Amniotic stem cell (primary cell): ENCODE data around the gene KIAA0930.
"Not testable (repeated sequence)": the region's sequence is repeated elsewhere in the genome, so short reads cannot be mapped to it uniquely, and the experiment has no call there.

Experiments
- DNase-seq: peaks from one replicate; lab custom pipeline; 2025; lab: John Stamatoyannopoulos, UW

KIAA0930 gene

DNA sequence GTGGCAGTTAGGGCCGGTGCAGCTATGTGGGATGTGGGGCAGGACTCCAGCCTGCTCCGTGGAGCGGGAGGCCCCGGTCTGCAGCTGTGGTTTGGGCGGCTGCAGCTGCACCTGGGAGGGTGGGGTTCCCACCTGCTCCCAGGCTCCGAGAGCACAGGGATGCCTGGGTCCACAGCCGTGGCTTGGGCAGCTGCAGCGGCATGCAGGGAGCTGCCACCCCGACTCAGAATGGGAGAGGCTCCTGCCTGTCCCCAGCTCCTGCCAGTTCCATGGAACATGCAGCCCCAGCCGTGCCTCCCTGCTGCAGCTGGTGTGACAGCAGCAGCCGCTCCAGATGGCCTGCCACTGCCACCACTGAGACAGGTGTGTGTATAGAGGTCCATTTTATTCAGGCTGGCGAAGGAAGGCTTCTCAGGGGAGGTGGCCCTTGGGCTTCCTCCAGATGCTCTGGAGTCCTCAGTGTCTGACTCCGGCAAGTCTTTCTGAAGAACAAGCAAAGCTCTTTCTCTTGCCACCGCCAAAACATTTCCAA lies 22.3 kb upstream of the KIAA0930 start:
- no peak for DNase-seq

DNA sequence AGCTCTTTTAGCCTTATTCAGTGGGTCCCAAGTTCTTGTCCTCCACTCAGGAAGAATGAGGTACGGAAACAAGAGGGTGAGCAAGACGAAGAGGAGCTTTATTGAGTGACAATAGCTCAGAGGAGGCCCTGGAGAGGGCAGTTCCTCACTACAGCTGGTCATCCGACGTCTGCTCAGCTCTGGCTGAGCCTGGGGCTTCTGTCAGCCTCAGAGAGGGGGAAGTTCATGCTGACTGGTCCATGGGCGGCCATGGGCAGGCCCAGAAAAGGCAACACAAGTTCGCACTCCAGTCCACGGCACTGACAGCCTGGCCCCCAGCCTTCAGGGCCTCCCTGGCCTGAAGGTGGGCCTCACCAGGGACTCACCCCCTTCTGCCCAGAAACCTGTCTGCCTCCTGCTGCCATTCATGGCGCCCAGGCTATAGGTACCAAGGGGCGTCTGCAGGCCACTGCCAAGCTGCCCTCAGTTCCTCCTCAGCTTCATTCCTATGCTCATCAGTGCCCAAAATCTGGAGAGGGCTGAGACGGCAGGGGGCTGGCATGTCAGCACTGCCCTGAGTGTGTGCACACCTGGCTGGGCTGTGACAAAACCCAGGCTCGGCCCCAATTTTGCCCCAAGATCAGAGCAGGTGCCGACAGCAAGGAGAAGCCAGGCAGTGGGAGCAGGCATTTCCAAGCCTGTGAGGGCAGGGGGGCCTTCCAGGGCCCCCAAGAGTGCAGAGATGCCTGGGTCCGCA lies 21.7 kb upstream of the KIAA0930 start:
- no peak for DNase-seq

DNA sequence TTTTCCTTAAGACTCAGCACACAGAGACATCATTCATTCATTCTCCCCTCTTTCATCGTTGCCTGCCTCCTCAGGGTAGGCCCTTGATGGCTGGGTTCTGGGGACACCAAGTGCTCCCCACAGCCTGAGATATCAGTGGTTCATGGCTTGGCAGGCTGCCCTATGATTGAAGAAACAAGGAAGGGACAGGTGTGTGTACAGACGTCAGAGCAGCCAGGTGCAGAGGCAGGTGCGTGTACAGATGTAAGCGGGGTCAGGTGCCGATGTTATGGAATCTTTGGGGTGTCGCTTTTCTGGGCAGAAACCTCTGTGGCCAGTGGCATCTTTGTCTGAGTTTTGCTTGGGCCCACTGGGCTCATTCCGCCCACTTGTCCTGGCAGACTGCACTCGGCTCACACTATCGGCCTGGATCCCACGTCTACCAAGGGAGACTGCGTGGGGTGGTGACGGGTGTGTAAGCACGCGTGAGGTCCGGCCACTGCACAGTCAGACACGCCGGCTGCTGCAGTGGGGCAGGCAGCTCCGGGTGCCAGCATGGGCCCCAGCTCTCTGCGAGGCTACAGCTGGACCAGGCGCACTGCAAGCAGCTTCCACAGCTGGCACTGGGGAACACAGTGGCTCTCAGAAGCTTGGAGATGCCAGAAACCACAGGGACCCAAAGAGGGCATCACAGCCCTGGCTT lies 20.9 kb upstream of the KIAA0930 start:
- no peak for DNase-seq

DNA sequence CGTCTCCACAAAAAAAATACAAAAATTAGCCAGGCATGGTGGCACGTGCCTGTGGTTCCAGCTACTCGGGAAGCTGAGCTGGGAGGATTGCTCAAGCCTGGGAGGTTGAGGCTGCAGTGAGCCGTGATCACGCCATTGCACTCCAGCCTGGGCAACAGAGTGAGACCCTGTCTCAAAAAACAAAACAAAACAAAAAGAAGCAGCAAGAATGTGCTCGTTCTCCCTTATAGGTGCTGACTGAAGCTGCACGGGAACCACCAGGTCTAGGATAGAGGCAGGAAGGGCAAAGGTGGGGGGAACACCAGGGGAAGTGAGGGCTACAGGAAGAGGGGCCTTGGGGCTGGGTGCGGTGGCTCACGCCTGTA lies 19.7 kb upstream of the KIAA0930 start:
- DNase-seq = not testable (repeated sequence)

DNA sequence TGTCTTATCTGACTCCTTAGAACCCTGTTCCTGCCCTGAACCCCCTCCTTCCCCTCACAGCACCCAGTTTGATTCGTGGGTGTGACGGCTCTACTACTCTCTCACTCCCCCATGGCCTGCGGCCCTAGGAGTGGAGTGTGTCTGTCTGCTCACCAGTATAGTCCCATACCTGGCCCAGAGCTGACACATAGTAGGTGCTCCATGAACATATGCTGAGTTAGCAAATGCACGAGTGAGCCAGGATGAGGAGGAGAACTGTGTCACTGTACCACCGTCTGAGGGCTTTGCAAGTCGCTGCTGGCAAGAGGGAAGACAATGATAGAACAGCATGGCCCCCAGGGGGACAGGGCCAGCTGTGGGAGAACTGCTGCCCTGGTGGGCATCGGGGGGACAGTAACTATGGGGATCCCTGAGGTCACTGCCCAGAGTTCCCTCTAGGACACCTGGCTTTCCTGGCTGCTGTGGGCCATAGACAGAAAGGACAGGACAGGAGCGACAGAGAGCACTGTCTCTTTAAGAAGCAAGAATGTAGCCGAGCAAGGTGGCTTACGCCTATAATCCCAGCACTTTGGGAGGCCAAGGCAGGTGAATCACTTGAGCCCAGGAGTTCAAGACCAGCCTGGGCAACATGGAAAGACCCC lies 19.2 kb upstream of the KIAA0930 start:
- no peak for DNase-seq

DNA sequence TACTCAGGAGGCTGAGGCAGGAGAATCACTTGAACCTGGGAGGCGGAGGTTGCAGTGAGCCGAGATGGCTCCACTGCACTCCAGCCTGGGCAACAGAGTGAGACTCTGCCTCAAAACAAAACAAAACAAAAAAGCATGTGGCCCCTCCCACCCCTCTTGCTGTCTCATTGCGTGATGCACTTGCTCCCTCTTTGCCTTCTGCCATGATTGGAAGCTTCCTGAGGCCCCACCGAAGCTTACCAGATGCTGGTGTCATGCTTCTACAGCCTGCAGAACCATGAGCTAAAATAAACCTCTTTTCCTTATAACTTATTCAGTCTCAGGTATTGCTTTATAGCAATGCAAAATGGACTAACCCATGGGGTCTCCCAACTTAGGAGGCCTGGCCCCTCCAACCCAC lies 17.2 kb upstream of the KIAA0930 start:
- DNase-seq = not testable (repeated sequence)

DNA sequence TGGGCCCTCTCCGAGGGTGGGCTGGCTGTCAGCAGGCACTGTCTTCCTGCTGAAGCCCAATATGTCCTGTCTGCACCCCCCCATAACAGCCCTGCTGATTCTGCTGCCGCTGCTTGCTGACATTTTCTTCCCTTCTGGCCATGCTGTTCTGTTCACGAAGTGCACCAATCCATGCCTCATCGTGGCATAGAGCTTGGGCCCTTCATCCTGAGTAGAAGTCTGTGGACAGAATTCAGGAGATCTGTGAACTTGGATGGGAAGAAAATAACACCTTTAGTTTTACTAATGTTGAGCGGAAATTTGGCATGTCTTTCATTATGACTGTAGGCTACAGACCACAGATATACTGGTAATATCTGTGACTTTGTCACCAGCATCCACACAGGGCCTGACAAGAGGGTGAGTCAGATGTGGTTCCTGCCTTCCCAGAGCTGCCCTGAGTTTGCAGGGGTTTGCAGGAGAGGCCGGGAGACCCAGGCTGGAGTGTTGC lies 14.1 kb upstream of the KIAA0930 start:
- DNase-seq = no peak

DNA sequence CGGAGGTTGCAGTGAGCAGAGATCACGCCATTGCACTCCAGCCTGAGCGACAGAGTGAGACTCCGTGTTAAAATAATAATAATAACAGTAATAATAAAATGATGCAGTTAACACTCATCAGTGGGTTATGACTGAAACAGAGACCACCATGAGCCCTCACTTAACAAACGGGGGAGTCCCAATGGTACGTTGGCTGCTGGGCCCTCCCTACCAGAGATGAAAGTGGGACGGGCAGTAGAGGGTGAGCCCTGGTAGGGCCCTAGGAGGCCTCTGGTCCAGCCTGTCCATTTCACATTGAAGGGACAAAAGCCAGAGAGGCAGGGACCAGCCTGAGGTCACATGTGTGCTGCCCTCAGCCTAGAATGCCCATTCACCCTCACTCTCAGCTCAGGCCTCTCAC lies 13.7 kb upstream of the KIAA0930 start:
- DNase-seq = no peak

DNA sequence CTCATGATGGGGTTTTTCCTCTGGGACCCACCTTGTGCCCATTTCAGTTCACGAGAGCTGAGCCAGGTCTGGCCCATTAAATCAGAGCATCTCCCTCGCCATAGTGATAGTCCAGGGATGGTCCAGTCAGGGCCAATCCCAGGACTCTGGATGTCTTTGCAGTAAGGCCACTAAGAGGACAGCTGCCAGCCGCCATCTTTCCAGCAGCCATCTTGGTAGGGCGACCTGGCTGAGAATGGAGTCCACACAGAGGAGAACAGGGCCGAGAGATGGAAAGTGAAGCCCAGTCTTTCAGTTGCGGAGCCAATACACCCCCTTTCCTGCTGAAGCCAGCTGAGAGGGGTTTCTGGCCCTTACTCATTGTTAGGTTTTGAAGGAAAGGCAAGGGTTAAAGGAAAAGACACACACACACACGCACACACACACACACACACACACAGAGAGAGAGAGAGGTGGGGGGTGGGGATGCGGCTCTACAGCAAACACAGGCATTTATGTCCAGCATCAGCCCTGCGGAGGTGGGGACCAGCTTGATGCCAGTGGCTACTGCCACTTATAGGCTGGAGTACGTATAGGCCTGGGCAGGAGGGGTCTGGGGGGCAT lies 12.4 kb upstream of the KIAA0930 start:
- no peak for DNase-seq

DNA sequence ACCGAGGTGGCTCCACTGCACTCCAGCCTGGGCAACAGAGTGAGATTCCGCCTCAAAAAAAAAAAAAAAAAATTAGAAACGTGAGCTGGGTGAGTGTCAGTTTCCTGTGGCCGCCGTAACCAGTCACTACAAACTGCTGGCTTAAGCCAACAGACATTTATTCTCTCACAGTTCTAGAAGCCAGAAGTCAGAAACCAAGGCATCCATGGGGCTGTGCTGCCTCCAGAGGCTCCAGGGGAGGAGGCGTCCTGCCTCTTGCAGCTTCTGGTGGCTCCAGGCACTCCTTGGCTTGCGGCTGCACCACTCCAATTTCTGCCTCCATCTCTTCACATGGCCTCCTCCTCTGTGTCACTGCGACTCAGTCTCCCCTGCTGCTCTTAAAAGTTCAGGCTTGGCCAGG lies 11.1 kb upstream of the KIAA0930 start:
- DNase-seq = no peak

DNA sequence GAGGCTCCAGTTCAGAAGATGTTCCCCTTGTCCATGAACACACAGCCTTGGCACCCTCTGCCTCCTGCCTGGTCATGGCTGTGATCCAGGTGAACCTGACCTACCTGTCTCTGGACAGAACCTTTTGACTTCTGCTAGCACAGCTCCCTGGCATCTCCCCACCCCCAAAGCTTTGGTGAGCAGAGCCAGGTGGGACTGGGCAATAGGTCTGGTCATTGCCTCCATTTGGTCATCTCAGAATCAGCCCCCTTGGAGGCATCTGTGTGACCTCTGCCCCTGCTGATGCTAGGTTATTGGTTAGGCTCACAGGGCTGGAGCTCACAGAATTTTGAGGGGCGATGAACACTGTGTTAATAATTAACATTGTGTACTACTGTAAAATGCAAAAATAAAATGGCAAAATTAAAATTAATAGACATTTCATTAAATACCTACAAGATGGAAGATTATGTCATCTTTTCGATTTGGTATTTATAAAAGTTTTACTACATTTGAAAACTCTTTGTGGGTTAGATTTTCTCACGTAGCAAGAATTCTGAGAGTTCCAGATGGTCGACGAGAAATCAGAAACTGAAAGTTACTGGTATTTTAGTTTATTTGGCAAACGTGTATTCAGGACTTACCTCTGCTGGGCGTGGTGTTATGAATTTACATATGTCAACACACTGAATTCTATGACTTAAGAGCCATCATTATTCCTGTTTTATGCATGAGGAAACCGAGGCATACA lies 8.3 kb upstream of the KIAA0930 start:
- no peak for DNase-seq

DNA sequence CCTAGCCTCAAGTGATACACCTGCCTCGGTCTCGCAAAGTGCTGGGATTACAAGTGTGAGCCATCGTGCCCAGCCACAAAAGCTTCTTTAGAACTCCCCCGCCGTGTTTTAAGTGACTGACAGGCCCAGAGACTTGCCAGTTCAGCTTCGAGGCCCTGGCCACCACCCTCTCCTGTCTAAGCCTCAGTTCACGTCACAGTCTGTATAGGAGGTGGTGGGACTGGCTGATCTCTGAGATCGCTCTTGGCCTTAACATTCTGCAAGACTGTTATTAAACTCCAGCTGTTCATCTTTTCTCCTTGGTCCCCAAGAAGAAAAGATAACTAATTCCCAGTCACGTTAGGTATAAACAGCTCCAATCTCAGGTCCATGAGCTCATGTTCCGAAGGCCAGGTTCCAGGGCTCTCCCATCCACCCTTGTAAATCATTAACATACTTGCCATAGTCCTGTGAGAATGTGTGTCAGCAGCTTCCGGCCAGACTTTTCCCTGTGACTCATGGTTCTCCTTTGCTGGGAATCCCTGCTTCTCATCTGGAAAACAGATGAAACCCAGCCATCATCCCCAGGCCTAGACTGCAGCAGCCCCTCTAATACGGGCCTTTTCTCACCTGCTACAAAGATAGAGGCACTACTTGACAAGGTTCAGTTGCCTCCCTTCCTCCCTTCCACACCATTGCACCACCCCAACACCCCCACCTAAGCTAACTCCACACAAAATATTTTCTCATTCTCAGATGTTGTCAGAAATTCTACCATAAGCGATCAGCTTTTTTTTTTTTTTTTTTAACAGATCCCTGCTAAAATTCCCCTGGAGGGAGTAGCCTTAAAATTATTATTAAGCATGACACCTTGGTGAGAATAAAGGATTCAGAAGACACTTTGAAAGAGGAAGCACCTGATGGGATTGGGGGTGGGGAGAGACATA lies 5.6 kb upstream of the KIAA0930 start:
- peak; percentile 82 for DNase-seq

DNA sequence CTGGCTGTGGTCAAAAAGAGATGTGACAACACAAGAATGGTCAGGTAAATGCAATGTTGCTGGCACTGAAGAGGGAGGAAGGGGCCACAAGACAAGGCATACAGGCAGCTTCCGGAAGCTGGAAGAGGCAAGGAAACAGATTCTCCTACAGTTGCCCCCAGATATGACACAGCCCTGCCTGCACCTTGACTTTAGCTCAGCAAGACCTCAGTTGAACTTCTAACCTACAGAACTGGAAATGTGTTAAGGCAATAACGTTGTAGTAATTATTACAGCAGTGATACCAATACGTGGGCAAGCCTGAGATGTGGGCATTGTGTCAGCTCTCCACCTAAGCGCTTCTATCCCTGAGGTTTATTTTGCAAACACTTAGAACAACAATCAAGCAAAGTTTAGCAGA lies 4.2 kb upstream of the KIAA0930 start:
- DNase-seq = no peak

DNA sequence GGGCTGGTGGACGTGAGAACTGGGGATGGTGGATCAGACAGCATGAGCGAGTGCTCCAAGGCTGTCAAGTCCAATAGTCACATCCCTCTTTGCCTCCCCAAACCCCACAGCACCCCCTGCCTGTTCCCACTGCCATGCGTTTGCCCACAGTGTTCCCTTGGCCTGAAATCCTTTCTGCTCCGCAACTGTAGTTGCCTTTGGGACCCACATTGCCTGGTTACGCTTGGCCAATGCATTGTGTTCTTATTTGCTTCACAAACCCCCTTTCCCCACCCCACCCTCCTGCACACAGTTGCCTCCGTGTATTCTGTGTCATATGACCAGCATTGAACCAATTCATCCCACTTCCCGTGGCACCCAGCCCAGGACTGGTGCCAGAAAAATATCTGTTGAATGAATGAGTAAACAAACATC lies 2.1 kb upstream of the KIAA0930 start:
- DNase-seq = no peak

DNA sequence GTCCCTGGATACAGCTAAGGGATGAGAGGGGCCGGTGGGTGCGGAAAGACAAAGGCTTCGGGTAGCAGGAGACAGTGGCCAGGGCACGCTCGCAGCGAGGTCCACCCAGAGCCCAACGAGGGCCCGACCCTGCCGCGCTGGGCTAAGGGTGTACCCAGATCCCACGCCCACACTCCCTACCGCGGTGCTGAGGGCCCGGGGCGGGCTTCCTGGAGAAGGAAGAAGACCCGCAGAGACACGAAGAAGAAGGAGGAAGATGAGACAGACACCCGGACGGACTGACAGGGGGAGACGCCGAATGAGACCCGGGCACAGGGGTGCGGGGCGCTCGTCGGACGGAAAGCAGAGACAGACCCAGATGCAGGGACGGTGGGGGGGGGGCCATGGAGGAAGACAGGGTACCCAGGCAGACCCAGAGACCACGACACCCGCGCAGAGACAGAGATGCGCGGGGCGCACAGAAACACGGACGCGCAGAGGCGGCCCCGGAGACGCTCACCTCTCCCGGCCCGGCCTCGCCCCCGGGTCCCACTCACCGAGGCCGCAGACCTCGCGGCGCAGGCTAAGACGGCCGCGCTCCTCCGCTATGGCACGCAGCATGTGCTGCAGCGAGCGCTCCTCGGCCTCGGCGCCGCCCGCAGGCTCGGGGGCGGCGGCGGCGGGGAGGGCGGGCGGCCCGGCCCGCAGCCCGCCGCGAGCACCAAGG lies 437 bp downstream of the KIAA0930 start:
- DNase-seq = no peak

DNA sequence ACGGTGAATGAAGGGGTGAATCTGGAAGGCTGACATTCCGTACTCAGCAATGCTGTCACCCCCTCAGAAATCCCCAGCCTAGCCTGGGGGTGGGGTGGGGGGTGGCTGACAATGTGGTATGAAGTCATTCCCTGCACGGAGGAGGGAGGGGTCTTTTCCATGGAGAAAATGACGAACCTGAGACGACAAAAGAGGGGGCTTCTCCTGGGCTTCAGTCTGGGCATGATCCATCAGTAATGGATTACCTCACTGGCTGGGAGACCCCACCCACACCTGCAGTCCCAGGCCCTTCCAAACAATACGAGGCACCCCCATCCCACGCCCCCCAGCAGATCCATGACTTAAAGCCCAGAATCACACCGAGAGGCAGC lies 1.0 kb downstream of the KIAA0930 start:
- no peak for DNase-seq

DNA sequence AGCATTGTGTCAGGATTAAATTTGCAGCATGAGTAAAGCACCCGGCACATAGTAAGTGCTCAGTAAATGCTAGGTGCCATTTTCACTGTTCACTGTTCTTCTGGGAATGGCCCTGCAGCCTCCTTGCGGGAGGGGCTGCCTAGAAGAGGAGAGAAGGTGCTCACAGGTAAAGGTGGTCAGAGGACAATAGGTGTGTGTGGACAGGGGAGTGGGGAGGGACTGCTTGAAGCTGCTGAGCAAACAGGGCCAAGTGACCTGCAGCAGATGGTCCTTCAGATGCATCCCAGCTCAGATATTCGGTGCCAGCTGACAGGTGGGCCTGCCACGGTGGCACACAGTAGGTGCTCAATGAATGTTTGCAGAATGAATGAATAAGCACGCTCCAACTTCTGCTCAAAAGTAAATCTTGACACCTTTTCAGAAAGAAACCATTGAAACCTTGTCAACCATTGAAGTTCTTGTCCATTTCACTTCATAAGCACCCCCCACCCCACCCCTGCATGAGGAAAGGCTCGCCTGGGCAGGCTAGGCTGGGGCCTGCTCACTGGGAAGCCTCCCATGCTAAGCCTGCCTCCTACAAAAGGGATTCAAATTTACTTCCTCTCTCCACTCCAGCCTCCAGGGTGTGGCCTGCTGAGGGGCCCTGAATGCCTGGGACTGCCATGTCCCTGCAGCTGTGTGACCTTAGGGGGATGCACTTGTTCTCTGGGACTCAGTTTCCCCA lies 1.6 kb downstream of the KIAA0930 start:
- no peak for DNase-seq

DNA sequence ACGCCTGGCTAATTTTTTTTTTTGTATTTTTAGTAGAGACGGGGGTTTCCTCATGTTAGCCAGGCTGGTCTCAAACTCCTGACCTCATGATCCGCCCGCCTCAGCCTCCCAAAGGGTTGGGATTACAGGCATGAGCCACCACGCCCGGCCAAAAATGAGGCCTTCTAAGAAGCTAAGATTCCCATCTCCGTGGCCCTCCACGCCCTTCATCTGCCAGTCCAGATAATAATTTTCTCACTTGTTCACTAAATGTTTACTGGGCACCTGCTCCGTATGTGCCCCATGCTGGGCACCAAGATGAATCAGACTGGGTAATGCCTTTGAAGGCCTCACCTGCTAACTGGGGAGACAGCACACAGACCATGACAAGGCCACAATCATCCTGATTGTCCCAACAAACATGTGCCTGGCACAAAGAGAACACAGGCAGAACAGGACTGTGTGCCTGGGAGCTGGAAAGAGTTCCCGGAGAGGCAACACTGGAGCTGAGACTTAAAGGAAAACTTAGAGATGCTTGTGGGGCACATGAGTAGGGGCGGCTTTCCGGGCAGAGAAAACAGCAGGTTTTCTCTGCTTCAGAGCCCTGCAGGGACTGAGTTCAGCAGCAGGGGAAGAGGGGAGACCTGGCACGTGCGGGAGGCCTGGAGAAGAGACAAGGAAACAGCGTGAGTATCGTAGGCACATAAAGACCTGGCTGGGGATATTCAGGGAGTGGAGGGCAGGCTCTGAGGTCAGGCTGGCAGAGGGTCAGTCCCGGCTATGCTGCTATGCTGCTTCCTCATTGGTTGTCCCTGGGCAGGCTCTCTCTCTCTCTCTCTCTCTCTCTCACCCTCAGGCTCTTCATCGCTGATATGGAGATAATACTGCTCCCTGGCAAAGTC lies 2.4 kb downstream of the KIAA0930 start:
- DNase-seq = no peak
